HuH-7.5 (cell line): ENCODE measurements around the gene EML2.
"Not testable (repeated sequence)": the region's sequence is repeated elsewhere in the genome, so short reads cannot be mapped to it uniquely, and the experiment has no call there.

Source experiments
- DNase-seq: peaks from one replicate; pipeline ENCODE4 v3.0.0; 2011; ENCODE audit warnings: low spot score

Gene EML2

DNA sequence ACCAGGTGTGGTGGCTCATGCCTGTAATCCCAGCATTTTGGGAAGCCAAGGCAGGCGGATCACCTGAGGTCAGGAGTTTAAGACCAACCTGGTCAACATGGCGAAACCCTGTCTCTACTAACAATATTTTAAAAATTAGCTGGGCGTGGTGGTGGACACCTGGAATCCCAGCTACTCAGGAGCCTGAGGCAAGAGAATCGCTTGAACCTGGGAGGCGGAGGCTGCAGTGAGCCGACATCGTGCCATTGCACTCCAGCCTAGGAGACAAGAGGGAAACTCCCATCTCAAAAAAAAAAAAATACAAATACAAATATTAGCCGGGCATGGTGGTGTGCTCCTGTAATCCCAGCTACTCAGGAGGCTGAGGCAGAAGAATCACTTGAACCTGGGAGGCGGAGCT, 24.1 kb downstream of the EML2 start:
- DNase-seq = not testable (repeated sequence)

DNA sequence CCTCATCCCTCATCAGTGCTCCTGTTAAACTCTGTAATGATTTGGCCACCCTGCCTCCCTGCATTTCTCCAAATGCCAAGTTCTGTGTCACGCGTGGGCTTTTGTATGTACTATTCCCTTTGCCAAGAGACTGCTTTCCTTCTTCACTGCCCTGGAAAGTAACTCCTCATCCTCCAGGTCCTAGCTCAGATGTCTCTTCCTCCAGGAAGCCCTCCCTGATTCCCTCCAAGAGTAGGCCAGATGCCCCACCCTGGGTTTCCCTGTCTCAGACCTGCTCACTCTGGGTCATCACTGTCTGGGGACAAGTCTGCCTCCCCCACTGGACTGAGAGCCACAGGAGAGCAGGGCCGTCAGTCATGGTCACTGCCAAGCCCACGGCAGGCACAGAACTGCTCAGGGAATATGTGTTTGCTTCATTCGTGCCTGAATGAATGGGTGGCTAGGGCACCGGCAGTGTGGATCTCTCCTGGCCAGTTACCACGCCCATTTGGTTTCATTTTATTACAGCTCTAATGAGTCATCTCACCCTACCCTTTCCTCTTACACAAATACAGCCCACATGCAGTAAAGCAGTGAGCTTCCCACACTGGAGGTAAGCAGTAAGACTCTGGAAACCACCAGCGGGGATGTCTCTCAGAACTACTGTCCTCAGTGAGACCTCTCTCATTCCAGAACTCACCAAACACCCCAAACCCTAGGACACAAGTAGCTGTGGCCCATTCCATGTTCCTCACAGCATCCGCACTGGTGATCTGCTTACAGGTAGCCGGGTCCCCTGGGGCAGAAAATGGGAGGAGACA, 25.1 kb downstream of the EML2 start:
- peak; percentile 49 for DNase-seq

DNA sequence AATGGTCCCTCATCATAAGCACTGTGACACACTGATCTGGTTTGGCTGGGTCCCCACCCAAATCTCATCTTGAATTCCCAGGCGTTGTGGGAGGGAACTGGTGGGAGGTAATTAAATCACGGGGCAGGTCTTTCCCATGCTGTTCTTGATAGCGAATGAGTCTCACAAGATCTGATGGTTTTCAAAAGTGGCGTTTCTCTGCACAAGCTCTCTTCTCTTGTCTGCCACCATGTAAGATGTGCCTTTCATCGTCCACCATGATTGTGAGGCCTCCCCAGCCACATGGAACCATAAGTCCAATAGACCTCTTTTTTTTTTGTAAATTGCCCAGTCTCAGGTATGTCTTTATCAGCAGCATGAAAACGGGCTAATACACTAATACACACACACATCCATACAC, 30.2 kb downstream of the EML2 start:
- DNase-seq = no peak

DNA sequence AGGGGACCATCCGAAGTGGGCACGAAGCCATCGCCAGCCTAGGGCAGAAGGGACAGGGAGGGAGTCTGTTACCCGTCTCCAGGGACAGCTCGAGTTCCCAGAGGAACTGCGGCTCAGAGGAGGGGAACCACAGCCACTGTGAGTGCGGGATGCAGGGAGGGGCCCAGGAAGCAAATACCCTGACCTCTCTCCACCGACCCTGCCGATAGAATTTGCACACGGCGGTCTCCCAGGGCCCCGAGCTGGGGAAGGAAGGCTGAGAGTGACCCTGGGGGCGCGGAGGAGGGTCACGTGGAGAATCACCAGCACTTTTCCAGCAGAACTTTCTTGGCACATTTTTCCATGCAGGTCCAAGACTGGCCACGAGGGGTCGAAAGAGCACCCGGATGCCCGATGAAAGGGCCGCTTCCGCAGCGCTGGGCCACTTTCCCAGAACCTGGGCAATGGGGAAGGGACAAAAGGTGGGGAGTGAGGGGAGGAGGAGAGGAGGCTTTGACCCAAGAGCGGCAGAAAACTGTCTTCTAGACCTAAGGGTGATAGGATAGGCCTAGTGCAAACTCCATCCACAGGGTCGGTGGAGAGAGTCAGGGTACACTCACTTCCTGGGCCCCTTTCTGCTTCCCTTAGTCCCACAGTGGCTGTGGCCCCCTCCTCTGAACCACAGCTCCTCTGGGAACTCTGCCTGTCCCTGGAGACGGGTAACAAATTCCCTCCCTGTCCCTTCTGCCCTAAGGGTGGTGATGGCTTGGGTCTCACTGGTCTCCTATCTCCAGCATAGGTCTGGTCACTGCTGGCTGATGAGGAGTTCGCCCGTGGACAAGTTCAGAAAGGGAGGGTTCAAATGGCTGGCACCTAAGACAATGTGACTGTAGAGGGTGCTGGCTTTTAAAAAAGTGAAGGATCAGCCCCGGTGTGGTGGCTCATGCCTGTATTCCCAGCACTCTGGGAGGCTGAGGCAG, 31.8 kb downstream of the EML2 start:
- peak; percentile 83 for DNase-seq

DNA sequence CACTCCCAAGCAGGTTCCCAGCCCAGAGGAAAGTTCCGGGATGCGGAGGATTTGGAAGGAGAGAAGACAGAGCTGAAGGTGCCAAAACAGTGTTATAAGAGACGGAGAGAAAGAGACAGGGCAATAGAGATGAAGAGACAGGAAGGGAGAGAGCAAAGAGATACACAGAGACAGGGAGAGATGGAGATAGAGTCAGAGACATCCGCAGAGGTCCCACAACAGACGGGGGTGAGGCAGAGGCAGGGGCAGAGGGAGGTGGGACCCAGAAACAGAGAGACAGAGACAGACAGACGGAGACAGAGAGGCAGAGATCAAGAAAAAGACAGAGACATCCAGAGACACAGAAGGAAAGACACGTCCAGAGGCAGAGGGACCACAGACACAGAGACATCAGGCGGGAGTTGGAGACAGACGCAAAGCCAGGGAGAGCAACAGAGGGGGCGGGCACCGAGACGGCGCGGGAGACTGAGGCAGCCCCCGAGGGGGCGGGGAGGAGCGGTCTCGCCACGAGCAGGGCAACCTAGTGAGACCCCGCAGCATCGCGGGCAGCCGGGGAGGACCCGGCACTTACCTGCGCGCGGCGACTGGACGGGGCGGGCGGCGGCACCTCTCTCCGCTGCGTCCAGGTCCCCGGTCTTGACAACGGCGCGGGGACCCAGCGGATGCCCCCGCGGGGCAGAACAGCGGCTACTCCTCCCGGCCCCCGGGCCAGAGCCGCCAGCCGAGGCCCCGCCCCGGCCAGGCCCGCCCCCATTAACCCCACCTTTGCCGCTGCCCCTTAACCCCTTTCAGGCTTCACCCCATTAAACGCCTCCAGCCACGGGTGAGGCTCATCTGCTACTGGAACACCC, 37.4 kb downstream of the EML2 start, which contains the start of gene GPR4:
Gene GPR4, minus strand, starts transcription at position 689 of the 851 bp plus-strand sequence. CDS start 10,346 bp downstream, outside the sequence.
- DNase-seq = no peak

DNA sequence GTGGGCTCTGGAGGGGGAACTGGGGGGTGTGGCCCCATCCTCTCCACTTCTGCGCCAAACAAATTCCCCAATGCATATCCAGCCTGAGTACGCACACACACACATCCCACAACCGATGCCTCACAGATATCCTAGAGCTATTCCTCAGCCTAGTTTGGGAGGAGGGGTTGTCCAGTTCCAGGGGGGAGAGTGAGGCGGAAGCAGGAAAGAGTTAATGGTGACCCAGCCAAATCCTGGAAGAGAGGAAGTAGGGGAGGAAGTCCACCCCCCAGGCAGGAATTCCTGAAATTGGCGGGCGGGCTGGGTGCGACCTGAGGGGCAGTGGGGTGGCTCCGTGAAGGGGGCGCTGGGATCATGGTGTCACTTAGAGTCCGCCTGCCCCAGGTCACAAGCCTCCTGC, 38.1 kb downstream of the EML2 start:
- no peak for DNase-seq

DNA sequence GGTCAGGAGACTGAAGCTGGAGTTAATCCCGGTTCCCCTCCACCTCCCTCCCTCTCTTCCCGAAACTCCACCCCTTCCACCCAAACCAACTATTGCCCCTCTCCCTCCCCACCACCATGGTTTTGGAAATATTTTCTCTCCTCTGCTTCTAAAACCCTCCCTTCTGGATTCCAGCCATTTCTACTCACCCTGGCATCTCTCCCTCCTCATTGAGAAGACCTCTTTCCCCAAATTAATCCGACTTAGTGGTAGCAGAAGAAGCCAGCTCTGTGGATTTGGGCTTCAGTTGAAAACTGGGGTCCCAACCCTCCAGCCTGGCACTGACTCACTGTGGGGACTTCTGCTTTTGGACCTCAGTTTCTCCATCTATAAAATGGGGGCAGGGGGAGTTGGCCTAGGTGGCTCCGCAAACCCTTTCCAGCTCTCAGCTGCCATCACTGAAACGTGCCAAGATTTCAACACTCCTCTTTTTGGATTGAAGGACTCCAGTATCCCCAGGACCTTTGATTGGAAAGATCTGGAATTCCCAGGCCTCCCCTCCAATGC, 38.8 kb downstream of the EML2 start:
- DNase-seq = no peak

DNA sequence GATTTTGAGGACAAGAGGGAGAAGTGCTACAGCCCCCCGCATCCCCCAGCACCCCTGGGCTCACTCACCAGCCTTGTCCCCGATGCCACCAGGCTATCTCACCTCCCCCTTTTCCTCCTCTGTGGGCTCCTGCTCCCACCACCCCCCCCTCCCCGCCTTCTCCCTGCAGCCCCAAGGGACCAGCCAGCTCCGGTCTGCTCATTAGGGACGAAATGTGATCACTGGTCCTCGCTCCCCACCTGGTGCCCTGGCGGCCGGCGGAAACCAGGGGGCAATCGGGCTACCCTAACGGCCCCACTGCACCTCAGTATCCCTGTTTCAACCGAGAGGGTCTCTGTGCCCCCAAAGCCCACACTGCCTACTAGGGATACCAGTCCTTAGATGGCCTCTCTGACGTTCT, 39.9 kb downstream of the EML2 start:
- no peak for DNase-seq

DNA sequence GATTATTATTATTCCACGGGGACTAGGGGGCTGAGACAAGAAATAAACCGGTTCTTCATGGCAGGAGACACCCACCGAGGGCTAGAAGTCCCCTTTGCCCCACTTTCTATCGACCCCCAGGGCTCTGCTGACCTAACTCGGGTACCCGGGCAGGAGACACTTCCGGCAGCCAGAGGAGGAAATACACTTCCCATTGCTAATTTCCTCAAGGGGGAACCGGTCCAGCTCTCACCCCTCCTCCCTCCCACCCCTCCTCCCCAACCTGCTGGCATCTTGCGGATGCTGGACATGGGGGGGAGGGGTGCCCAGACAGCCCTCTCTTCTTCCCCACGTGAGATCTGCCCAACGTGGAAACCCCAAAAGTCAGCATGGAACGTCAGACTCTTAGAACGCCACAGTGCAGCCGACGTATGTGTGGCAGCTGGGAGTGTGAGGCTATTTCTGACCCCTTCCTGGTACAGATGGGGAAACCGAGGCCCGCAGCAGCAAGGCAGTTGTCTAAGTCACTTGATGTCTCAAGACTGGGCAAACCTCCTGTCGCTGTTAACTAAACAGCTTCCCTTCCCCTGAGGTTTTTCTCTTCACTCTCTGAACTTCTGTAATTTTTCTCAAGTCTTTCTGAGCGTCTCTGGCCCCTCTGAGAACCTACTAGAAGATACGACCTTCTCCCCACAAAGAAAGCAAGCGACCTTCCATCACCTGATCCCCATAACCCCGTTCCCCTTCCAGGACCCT, 40.8 kb downstream of the EML2 start:
- no peak for DNase-seq

DNA sequence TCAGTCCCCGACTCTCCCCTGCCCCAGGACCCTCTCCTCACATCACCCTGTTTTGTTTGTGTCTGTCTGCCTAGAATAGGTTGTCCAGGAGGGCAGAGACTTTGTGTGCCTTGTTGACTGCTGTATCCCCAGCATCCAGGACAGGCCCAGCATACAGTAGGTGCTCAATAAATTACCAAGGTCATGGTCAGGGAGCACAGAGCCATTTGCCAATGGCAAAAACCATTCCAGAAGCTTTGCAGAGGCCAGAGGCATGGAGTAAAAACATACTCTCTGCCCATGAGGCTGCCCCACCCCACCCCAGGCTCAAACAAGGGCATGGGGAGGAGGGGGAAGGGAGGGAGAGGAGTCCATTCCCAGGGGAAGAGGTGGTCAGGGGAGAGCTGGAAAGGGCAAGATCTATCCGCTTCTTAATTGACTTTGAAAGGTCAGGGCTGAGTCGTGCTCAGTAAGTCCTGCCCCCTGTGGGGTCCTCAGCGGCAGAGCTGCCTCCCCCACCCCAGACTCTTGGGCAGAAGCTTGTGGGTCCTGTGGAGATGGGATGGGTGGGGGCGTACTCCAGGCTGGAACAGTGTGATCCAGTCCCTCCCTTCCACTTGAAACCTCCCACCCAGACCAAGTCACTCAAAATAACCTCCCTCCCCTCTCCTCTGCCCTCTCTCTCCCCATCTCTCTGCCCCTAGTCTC, 41.6 kb downstream of the EML2 start:
- no peak for DNase-seq

DNA sequence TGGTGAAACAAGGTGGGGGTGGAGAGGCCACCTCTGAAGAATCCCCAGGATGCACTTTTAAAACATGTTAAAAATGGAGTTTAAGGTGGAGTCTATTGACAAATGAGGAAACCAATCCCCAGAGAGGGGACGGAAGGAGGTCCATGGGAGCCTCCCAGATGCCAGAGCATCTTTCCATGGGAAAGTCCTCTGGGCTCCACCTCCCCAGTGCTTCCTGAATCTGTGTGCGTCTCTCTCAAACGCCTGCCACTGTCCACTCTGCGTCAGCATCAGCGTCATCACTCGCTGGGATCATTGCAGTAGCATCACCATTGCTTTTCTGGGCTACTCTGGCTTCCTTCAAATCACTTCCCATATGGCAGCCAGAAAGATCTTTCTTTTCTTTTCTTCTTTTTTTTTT, 43.4 kb downstream of the EML2 start:
- DNase-seq = no peak

DNA sequence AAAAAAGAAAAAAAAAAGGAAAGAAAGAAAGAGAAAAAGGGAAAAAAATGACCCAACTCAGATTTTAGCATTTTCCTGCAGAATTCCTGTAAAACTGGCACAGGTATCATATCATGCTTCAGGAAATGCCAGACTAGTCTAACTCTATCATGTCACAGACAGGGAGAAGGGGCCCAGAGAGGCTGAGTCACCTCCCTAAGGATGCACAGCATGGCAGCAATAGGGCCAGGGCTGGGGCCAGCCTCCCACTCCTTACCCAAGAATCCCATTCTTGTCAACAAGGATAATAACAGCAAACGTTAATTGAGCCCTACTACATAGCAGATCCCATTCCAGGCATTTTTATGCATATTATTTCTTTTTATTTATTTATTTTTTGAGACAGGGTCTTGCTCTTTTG, 45.7 kb downstream of the EML2 start:
- no peak for DNase-seq

DNA sequence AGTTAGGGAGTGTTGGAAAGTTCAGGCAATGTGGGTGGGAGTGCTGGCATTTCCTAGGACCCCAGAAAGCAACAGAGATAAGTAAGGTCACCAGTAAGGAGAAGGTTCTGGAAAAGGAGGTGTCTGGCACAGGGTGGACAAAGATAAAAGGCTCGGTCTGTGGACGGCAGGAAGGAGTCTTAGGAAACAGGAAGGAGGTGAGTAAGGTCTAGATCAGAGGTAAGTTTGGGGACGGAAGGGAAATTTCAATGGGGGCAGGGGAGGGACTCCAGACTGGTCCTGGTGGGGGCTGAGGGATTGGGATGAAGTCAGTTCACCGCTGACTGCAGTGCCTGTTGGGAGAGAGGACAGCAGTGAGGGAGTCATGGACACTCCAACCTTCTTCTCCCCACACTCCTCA, 46.8 kb downstream of the EML2 start:
- no peak for DNase-seq

DNA sequence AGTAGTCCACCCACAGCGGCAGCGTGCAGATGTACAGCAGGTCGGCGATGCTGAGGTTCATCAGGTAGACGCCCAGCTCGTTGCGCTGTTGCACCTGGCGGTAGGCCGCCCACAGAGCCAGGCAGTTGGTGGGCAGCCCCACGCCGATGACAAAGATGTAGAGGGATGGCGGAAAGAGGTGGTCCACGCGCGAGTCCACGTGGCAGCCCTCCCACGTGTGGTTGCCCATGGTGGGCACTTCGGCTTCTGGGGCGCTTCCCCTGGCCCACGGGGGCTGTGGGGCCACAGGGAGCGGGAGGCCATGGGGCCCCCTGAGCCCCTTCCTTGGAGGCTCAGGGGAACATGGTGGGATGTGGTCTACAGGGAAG, 47.6 kb downstream of the EML2 start:
- no peak for DNase-seq

DNA sequence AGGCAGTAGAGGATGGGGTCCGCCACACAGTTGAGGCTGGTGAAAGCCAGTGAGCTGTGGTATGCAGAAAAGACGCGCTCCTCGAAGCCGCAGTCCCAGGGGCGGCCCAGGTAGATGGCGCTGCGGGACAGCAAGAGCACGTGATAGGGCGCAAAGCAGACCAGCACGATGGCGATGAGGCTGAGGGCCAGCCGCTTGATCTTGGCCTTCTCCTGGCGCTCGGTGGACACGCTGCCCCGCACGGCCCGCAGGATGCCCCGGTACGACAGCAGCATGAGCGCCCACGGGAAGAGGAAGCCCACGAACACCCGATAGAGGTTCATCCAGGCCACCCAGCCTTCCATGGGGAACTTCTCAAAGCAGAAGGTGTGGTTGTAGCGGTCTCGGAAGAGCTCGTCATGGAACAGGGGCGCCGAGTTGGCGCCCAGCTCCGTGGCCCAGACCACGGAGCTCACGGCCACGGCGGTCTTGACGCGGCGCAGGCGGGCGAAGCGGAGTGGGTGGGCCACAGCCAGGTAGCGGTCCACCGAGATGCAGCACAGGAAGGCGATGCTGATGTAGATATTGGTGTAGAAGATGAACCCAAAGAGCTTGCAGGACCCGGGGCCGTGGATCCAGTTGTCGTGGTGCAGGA, 48.1 kb downstream of the EML2 start:
- DNase-seq = peak; percentile 93

DNA sequence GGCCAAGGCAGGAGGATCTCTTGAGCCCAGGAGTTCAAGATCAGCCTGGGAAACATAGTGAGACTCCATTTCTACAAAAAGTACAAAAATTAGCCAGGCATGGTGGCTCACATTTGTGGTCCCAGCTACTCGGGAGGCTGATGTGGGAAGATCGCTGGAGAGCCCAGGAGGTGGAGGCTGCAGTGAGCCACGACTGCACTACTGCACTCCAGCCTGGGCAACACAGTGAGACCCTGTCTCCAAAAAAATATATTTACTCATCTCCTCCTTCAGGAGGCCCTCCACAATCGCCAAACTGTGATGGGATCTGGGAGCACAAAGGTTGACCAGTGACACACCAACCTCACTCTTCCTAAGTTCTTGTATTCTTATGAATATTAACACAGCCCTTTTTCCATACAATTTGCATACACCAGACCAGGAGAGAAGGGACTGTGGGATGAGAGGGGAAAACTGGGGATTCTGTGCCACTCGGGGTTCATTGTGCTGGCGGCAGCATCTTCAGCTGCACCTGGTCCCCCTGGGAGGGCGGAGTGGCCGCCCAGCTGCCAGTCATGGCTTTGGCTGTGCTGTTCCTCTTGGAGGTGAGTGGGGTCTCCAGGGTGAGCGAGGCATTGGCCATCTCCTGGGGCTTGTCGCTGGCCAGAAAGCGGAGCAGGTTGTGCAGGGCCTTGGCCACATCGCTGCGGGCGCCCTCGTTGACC, 48.7 kb downstream of the EML2 start:
- no peak for DNase-seq

DNA sequence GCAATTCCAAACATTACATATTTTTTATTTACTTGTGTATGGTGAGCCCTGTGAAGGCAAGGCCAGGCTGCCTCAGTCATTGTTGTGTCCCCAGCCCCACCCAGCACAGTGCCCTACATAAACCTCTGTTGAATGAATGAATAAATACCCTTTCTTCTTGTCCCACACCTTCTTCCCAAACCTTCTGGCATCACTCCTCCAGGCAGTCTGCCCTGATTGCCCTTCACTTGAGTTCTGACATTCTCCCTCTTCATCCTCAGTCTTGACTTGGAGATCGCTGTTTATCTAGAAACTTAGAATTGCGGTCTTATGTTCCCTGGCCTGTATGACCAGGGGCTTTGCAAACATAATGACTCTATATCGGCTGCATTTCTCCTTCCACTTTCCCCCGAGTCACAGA, 49.4 kb downstream of the EML2 start:
- DNase-seq = no peak

DNA sequence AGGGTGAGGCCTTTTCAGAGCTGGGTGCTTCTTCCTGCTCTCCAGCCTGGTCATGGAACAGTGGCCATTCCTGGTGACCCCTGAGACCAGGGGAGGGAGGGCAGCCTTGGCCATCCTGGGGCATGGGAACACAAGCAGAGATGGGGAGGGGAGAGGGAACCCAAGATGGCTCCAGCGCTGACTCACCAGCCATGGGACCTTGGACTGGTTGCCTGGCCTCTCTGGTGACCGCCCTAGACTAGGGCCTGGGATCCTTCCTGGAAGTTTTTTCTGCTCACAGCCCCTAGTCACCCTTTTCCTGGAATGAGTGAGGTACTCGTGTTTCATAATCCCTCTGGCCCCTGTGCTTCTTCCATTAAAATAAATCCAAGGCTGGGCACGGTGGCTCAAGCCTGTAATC, 51.3 kb downstream of the EML2 start:
- no peak for DNase-seq

DNA sequence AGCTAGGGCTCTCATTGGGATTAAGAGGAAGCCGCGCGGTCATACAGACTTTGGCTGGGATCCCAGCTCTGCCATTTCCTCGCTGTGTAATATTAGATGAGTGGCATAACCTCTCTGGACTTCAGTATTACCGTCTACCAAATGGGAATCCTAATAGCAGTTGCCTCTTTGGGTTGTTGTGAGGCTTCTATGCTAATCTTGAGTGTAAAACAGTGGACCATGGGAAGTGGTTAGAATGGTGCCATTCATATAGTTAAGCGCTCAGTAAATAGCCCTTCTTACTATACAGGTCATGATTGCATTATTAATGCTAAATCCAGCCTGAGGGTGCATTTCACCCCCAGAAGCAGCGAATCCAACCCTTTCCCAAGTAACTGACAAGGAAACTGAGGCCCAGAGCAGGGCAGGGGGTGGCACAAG, 54.0 kb downstream of the EML2 start:
- no peak for DNase-seq
